HG03045 (cell line): ENCODE results near the gene HOXB3.

Experiments
- ATAC-seq: cut with Tn5 transposase; IDR thresholded peaks from one replicate; pipeline ENCODE4 v1.9.1; 2021; ENCODE audit warnings: mild to moderate bottlenecking, moderate library complexity; ENCODE audit not compliant: unreplicated experiment

HOXB3 gene

DNA sequence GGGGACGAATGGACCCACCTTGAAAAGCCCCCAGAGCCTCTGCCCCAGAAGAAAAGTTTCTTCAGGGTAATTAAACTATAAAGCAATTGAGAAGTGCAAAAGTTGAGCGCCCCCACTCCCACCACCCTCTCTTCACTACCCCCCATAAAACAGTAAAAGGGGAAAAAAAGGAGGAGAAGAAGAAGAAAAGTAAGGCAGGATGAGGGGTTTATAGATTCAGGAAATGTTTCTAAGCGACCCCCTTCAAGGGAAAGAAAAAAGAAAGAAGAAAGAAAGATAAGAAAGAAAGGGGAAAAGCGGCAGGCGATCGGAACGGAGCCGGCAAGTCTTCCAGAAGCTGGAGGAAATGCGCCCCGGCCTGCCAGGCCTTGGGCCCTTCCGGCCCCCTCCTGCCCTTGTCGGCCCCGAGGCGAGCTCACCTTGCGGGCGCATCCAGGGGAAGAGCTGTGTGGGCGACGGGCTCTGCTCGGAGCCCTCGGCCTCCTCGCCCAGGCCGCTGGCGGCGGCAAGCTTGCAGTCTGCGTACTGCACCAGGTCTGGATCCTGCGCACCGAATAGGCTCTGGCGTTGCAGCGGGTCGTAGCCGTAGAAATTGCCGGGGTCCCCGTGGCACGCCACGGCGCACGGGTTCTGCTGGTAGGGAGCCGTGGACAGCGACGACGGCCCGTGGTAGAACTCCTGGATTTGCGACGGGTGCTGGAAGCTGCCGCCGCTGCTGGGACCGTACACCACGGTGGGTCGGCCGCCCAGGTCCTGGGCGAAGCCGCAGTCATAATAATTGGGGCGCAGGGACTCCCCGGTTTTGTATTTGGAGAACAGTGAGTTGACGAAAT is 24.0 kb upstream of the HOXB3 start:
- no peak for ATAC-seq

DNA sequence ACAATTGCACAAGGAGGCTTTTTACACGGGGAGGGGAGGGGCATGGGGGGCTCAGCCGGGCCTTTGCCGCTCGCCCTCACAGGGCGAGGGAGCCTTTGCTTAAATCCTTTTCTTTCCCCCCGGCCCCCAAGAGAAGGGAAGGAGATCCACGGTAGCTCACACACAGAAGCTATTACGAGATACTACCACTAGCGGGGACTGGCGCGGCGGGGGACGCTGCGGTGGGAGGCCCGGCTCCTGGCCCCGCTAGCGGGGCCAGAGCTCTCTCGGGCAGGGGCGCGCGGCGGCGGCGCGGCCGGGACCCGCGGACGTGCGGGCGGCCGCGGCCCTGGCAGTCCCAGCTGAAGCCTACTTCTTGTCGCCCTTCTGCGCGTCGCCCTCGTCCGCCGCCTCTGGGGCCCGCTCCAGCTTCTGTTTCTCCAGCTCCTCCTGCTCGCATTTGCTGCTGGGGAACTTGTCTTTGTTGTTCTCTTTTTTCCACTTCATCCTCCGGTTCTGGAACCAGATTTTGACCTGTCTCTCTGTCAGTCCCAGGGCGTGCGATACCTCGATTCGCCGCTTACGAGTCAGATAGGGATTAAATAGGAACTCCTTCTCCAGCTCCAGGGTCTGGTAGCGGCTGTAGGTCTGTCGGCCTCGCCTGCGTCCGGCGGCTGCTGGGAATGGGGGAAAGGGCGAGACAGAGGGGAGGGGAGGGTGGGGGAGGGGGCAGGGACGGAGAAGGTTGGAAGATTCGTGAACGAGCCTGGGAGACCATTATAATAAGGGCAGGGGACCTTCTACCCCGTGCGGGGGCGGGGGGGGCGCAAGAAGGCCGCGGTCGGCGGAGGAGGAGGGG is 23.0 kb upstream of the HOXB3 start:
- ATAC-seq: no peak

DNA sequence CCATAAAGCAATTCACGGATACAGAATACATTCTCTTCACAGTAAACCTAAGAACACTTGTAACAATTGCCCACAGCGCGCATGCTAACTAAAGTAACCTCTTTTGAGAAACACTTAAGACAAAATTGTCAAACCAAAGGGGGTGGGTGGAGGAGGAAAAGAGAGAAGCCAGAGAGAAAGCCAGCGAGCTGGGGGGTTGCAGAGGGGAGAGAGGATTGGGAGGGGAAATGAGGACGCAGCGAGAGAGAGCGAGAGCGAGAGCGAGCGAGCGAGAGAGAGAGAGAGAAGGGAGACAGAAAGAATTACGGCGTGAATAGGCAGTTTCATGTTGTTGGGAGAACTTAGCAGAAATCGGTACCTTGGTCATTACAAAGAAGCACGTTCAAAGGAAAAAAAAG is 22.4 kb upstream of the HOXB3 start:
- no peak for ATAC-seq

DNA sequence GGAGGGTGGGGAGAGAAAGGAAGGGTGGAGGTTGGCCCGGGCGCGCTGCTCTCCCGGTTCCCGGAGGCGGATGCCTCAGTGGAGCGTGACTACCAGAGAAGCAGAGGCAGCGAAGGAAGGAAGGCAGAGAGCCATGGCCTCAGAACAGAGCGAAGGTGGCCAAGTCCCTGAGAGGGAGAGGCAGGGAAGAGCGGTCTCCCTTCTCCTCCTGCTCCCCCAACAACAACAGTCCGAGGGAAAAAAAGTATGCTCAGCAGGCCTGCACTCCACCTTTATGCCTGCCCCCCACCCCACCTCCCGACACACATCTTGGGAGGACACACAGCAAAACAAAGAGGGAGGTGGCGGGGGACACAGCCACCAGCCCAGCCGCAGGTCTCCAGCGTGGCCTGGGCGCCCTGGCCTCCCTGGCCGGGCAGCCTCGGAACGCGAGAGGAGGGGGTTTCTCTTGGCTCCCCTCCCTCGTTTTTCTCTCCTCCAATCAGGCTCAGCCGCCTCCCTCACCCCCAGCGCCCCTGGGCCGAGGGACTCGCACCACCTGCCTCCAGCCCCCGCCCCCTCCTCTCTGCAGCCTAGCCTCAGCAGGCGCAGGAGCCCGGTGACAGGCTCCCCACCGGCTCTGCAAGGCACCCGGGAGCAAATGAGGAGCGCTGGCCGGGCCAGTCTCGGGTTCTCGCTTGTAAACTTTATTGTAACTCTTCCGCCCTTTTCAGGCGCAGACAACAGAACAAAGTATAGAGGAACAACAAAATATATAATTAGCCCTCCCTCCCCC is 21.8 kb upstream of the HOXB3 start:
- ATAC-seq: no peak

GRCh38 chr17:48611213-48611612 is 21.2 kb upstream of the HOXB3 start:
- ATAC-seq: no peak

- ATAC-seq: no peak
Measured at GRCh38 chr17:48610282-48611211, 20.5 kb upstream of the HOXB3 start, which contains the start of gene HOXB7. Gene HOXB7, minus strand, starts transcription at chr17:48611017. Its CDS starts 99 bp downstream, at chr17:48610918.

GRCh38 chr17:48609759-48610281 is 19.8 kb upstream of the HOXB3 start:
- ATAC-seq: no peak

DNA sequence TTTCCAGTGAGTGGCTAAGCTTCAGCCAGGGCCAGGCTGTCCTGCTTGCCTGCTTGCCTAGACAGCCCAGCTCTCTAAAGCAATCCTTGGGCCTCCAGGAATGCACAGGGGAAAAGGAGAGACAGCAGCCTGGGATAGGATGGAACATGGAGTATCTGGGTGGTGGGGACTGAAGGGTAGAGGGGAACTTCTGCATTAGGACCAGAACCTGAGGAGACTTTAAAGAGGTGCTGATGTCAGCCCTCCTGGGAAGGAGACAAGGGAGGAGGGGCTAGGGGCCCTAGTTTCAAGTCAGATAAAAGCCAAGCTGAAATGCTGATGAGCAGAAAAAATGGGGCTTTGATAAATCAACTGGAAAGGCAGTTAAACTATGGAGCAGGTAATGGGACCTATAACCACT is 19.0 kb upstream of the HOXB3 start:
- ATAC-seq: no peak

GRCh38 chr17:48608494-48608834 is 18.4 kb upstream of the HOXB3 start:
- ATAC-seq: no peak

GRCh38 chr17:48606892-48607614 is 17.0 kb upstream of the HOXB3 start:
- ATAC-seq: no peak

DNA sequence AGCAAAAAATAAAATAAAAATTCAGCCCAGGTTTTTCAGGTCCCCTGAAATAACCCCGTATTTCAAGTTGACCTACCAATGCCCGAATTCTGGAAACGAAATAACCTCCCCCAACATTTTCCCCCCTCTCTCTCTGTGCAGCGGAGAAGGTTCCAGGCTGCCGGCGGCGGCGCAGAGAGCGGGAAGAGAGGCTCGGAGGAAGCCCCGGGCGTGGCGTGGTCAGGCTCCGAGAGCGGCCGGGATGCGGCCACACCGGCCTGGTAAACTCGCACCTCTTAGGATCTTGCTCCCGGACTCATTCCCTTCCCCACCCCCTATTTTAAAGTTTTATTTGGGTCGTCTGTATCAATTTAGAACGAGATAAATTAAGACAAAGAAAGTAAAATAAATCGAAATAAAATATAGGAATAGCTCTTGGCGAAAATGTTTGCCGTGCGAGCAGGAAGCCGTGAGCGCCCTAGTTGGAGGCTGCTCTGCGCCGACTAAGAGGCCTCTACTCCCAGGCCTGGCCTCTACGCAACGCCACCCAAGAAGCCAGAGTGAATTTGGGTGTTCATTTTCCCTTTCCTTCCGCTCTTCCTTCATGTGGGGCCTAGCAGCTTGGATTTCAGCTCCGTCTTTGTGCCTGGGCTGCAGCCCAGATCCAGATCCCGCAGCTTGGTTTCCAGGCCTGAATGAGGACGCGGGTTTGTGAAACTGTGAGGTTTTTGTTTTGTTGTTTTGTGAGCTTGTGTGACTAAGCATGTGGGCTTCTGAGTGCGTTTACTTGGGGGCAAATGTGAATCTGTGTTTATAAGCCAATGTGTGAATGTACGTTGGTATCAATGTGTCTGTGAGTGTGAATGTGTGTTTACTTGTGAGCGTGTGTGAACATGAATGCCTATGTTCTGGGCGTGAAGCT is 16.2 kb upstream of the HOXB3 start:
- no peak for ATAC-seq

GRCh38 chr17:48605409-48605919 is 15.4 kb upstream of the HOXB3 start:
- no peak for ATAC-seq

- no peak for ATAC-seq
Measured at GRCh38 chr17:48604770-48605329, 14.8 kb upstream of the HOXB3 start, which contains the start of gene HOXB6. Gene HOXB6, minus strand, starts transcription at chr17:48604986. Its CDS starts 6,836 bp downstream, at chr17:48598150.

DNA sequence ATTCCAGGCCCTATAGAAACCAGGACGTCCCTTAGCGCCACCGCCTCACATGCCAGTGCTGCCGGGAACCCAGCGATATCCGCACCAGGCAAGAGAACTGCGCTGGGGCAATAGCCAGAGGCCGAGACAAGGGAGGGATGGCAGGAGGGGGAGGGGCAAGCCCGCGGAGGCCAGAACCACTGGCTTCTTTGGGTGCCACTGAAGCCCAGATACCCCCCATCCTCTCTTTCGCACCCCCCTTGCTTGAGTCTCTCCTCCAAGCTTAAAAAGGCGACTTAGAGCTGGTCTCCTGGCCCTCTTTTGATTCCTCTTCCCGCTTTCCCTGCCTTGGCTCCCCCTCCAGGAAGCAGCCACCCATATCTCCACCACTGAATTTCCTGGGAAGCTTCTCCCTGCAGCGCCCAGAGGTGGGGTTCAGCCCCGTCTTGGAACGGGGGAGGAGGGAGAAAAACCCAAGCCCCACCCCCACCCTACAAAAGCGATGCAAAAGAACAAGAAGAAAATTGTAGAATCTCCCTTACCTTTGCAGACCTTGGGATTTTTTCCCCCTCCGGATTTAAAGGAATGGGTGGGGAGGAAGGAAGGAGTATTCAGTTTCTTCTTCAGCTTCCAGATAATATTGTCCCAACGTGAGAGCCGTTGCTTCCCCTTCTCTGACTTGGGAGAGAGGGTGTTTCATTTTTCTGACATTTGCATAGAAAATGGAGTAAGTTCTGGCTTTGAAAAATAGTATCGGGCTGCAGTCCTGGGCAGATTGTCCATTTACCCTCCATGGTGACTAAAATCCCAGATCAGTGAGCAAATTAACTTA is 14.1 kb upstream of the HOXB3 start:
- no peak for ATAC-seq

DNA sequence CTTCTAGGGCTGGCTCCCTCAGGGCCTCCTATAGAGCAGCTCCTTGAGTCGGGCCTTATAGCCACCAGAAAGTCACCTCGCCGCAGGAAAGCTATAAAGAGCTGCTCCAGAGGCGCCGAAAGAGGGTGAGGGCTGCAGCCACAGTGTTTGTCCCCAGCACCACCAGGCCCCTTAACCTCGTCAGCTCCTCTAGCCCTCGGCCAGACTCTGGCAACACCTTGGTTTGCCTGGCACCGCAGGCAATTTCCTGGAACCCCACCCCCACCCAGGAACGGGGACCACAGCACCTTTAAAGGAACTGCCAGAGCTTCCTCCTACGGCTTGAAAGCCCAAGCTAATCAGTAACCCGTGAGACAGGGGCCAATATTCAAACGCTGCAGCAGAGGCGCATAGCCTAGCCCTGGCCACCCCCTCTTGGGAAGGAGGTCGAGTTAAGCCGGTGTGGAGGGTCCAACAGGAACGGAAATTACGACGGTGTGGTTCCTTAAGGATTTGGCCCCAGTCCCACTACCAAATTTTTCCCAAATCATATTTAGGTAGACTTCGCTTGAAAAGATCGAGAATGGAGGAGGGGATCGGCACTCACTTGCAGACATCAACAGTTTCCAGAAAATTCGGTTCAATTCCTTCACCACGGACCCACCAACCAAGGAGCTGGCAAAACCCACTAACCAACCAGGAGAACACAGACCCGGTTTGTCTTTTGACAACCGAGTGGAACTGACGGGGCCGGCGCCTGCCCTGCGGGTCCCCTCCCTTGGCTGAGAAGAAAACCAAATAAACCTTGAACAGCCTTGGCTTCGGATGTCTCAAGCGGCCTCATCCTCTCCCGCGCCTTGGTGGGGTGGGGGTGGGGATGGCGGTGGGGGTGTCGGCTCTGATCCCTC is 11.7 kb upstream of the HOXB3 start:
- no peak for ATAC-seq

GRCh38 chr17:48601207-48601538 is 11.1 kb upstream of the HOXB3 start:
- ATAC-seq: no peak
